Stimulated activated CD8-positive, alpha-beta memory T cell treated with anti-CD3 and anti-CD28 coated beads, Interleukin-12 subunit alpha, Interleukin-12 subunit beta, amount 100 ng/mL, for 24 hours (primary cell): ENCODE results near the gene AEBP2.
"Not testable (repeated sequence)": the region's sequence is repeated elsewhere in the genome, so short reads cannot be mapped to it uniquely, and the experiment has no call there.

Experiments
- DNase-seq: peaks from one replicate; pipeline ENCODE4 v3.0.0-alpha.2; 2020; ENCODE audit errors: extremely low read depth

Gene AEBP2

GRCh38 chr12:19454837-19455236, 15.5 kb downstream of the AEBP2 start:
- no peak for DNase-seq

DNA sequence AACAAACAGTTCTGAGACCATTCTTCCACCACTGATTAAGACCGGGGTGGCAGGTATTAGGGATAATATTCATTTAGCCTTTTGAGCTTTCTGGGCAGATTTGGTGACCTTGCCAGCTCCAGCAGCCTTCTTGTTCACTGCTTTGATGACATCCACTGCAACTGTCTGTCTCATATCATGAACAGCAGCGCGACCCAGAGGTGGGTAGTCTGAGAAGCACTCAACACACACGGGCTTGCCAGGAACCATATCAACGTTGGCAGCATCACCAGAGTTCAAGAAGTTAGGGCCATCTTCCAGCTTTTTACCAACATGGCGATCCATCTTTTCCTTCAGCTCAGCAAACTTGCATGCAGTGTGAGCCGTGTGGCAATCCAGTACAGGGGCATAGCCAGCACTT, 16.9 kb downstream of the AEBP2 start:
- no peak for DNase-seq

DNA sequence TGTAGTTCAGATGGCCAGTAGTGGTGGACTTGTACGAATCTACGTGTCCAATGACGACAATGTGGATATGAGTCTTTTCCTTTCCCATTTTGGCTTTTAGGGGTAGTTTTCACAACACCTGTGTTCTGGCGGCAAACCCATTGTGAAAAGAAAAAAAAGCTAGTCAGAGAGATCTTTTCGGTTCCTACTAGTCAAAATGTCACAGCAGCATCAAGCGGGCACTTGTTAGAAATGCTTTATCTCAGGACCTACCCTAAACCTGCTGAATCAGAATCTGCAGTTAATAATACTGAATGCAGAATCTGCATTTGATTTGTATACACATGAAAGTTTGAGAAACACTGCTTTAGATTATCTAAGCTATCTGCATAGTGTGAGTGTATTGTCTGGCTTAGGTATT, 18.3 kb downstream of the AEBP2 start:
- no peak for DNase-seq

- DNase-seq = no peak
These were observed 19.4 kb downstream of the AEBP2 start for GRCh38 chr12:19458733-19459132.

GRCh38 chr12:19461999-19462398, 22.7 kb downstream of the AEBP2 start:
- no peak for DNase-seq

GRCh38 chr12:19462406-19462805, 23.1 kb downstream of the AEBP2 start:
- no peak for DNase-seq

GRCh38 chr12:19464192-19464580, 24.9 kb downstream of the AEBP2 start:
- no peak for DNase-seq

DNA sequence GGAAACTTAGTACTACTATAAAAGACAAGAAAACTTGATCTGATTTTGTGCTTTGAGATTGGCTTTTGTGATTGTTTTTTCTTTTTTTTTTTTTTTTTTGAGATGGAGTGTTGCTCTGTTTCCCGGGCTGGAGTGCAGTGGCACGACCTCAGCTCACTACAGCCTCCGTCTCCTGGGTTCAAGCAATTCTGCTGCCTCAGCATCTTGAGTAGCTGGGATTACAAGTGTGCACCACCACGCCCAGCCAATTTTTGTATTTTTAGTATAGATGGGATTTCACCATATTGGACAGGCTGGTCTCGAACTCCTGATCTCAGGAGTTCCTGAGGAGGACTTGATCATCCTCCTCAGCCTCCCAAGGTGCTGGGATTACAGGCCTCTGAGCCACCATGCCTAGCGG, 26.4 kb downstream of the AEBP2 start:
- DNase-seq = no peak

DNA sequence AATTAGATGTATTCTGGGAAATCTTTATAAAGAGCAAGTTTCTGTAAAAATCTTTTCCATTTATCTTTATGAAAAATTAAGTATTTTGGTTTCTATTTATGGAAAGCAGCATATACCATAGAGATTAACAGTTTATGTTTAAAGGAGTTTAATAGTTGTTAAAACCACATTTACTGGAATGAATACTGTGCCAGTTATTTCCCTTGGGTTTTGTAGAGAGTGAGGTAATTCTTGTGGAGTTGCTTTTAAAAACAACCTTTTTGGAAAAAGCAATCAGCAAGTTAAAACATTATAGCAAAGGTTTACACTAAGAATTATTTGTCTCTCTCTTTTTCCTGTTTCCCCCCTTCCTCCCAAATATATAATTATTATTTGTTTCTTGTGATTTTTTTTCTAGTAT, 34.9 kb downstream of the AEBP2 start:
- DNase-seq = no peak

DNA sequence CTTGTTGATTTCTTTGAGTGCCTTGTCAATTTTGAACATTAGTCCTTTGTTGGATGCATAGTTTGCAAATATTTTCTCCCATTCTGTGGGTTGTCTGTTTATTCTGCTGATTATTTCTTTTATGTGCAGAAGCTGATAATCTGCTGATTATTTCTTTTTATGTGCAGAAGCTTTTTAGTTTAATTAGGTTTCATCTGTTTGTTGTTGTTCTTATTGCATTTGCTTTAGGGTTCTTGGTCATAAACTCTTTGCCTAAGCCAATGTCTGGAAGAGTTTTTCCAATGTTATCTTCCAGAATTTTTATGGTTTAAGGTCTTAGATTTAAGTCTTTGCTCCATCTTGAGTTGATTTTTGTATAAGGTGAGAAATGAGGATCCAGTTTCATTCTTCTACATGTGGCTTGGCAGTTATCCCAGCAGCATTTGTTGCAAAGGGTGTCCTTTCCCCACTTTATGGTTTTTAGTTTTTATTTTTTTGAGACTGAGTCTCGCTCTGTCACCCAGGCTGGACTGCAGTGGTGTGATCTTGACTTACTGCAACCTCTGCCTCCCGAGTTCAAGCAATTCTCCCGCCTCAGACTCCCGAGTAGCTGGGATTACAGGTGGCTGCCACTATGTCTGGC, 36.7 kb downstream of the AEBP2 start:
- DNase-seq = not testable (repeated sequence)

DNA sequence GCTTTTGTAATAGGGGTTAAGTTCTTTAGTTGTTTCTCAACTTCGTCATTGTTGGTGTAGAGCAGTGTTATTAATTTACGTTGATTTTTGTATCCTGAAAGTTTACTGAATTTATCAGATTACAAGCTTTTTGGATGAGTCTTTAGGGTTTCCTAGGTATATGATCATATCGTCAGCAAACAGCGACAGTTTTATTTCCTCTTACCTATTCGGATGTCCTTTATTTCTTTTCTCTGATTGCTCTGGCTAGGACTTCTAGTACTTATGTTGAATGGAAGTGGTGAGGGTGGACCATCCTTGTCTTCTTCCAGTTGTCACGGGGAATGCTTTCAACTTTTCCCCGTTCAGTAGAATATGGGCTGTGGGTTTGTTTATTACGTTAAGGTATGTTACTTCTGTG, 37.8 kb downstream of the AEBP2 start:
- no peak for DNase-seq

DNA sequence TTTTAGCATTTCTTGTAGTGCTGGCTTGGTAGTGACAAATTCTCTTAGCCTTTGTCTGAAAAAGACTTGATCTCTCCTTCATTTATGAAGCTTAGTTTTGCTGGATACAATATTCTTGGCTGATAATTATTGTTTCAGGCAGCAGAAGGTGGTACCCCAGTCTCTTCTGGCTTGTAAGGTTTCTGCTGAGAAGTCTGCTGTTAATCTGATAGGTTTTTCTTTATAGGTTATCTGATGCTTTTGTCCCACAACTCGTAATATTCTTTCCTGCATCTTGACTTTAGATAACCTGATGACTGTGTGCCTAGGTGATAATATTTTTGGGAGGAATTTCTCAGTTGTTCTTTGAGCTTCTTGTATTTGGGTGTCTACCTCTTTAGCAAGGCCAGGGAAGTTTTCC, 41.2 kb downstream of the AEBP2 start:
- no peak for DNase-seq

DNA sequence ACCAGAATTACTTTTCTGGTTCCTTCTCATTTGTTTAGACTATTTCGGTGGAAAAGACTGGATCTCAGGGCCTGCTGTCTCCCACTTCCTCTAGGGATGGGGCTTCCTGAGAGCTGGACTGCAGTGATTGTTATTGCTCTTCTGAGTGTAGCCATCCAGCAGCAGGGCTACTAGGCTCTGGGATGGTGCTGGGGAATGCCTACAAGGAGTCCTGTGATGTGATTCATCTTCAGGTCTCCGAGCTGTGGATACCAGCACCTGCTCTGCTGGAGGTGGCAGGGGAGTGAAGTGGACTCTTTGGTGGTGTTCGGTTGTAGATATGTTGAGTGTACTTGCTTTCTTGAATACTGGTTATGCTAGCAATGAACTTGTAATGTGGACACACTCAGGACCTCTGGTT, 42.7 kb downstream of the AEBP2 start:
- no peak for DNase-seq

DNA sequence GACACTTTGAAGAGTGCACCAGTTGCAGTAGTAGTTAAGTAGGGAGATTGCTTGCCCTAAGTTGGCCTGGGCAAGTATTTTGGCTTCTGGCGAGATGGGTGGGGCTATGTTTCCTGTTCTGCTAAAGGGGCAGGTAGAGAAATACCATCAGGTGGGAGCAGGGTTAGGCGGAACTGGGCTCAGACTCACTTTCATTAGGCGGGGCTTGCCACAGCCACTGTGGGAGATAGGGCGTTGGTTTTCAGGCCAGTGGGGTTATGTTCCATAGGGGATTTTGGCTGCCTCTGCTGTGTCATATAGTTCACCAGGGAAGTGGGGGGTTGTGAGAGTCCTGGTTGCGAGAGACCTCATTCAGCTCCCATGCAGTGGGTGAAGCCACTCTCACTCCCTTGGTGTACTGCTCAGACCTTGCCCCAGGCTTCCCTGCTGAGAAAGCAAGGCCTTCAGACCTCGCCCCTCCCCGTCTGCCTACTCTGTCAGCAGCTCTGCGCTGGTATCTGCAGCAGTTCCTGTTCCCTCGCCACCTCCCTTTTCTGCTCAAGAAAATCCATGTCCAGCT, 43.3 kb downstream of the AEBP2 start:
- DNase-seq = peak; percentile 26

- DNase-seq = no peak
These were observed 44.4 kb downstream of the AEBP2 start for GRCh38 chr12:19483727-19484126.

DNA sequence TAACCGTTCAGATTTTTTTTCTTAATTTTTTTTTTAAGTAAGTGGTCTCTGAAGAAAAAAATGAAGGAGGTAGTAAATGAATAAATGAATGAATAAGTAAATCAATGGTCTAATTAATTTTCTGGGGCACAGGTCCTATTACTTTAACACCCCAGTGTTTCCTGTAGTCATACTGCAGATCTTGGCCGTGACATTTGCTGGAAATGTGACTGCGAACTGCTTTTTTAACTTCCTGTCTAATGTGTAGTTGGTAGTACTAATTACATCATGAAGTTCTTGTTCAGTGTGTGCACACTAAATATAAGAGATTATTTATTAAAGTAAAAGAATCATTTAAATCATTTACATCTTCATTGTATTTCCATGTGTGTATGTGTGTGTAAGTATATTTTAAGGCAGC, 45.4 kb downstream of the AEBP2 start:
- DNase-seq = no peak

GRCh38 chr12:19485240-19485639, 45.9 kb downstream of the AEBP2 start:
- no peak for DNase-seq

- DNase-seq = no peak
These were observed 49.9 kb downstream of the AEBP2 start for GRCh38 chr12:19489168-19489567.

- no peak for DNase-seq
These were observed 51.6 kb downstream of the AEBP2 start for GRCh38 chr12:19490908-19491307.

DNA sequence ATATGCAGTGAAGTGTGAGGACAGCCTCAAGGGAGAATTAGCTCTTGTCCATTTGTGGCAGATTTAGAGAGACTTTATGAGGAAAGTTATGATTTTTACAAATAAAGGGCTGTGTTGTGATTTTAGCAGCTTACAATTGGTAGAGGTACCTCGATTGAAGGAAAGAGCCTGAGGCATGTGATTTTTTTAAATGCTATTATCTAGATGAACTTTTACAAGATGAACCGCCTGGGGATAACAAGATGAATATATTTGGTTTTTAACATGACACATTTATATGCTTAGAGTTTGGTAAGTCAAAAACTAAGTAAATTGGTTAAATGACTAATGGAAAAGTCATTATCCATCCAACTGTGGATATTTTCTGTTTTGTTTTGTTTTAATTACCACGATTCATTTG, 52.6 kb downstream of the AEBP2 start:
- DNase-seq = no peak

- DNase-seq = no peak
These were observed 57.1 kb downstream of the AEBP2 start for GRCh38 chr12:19496219-19496878.

GRCh38 chr12:19498099-19498498, 58.8 kb downstream of the AEBP2 start:
- no peak for DNase-seq

GRCh38 chr12:19499030-19499429, 59.7 kb downstream of the AEBP2 start:
- DNase-seq = no peak

DNA sequence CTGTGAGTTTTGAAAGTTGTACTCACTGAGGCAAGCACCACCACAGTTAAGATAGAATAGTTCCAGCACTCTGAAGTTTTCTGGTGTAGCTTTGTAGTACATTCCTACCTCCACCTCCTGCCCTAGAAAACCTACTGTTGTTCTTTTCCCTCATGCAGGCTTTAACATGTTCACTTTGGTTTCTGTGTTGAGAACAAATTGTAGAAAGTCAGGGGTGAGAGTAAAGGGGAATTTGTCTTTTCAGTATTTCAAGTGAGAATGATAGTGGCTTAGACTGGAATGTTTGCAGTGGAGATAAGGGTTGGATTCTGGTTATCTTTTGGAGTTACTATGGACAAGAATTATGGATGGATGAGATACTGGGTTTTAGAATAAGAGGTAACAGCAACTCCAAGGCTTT, 67.2 kb downstream of the AEBP2 start:
- DNase-seq = no peak
